Measurements from ENCODE around the gene GIMAP8. TPM values are rescaled to one million over a fixed set of nuclear protein-coding genes. Genes with fewer than 3 reads are reported as not detected.

The GIMAP8 gene
- total RNA-seq, 2 donors from 2014 or later: 2.5 to 6.5 TPM

DNA sequence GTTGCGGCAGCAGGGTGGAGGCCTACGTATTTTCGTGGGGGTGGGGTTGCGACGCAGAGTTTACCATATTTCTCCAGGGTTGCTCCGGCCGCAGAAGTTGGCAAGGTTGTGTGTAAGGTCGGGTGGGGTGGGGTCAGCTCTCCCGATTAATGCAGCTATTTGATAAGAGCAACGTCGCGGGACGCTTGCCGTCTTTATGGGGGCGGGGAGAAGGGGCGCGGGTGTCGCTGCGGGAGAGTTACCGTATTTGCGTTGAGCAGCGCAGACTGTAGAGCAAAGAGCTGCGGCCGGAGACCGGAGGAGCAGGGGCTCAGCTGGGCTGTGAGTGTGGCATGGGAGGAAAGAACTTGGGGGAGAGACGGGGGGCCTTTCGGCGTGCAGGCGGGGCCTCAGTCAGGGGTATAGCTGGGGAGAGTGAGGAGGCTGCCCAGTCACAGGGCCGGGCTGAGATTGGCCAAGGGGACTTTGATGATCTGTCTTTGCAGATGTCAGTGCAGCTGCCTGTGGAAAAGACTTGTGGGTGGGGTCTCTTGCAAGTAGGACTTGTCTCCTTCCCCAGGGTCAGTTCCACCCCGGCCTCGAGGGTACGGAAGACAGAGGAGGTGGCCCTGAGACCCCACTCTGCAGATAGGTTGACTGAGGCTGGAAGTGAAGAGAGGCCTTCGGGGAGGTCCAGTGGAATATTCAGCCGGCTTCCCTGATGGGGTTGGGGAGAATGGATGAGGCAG lies 44.7 kb upstream of the GIMAP8 start:
- 7% methylated on average over 35 of the region's 35 CpGs for WGBS
- Histone ChIP-seq H3K27me3 (replicated peaks; ENCODE audit: insufficient read depth) (no peaks in the 10 kb centered on the region), H3K4me1 (replicated peaks) (peaks cover 12% of the 10 kb centered on the region), H3K9me3 (no peaks in the 10 kb centered on the region), H3K27ac (peak overlapping the region; percentile 91 to 92), H3K4me3 (peak overlapping the region; percentile 52 to 57), H3K36me3 (no peaks in the 10 kb centered on the region)
- no peak for DNase-seq (ENCODE audit: low spot score)
- intact Hi-C loops (cut with DNase I): no loop called here
- TF ChIP-seq POLR2AphosphoS5 (IDR thresholded peaks at IDR 0.05) (no peak), POLR2A (IDR thresholded peaks at IDR 0.05) (no peak)
- TF ChIP-seq, protein P1, sequence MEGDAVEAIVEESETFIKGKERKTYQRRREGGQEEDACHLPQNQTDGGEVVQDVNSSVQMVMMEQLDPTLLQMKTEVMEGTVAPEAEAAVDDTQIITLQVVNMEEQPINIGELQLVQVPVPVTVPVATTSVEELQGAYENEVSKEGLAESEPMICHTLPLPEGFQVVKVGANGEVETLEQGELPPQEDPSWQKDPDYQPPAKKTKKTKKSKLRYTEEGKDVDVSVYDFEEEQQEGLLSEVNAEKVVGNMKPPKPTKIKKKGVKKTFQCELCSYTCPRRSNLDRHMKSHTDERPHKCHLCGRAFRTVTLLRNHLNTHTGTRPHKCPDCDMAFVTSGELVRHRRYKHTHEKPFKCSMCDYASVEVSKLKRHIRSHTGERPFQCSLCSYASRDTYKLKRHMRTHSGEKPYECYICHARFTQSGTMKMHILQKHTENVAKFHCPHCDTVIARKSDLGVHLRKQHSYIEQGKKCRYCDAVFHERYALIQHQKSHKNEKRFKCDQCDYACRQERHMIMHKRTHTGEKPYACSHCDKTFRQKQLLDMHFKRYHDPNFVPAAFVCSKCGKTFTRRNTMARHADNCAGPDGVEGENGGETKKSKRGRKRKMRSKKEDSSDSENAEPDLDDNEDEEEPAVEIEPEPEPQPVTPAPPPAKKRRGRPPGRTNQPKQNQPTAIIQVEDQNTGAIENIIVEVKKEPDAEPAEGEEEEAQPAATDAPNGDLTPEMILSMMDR (IDR thresholded peaks at IDR 0.05): no peak

DNA sequence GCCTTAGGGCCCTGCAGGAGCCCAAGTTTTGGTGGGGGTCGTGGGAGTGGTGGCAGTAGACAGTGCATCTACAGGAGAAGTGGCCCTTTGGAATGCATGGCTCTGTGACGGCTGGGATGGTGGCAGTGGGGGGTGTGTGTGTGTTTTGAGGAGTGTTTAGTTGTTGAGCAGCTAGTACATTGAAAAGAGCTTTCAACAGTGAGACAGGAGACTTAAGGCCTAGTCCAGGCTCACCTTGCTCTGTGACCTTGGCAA lies 44.2 kb upstream of the GIMAP8 start:
- Histone ChIP-seq H3K4me1 (replicated peaks) (peaks cover 12% of the 10 kb centered on the region), H3K27ac (peak overlapping the region; percentile 91 to 92), H3K9me3 (no peaks in the 10 kb centered on the region), H3K4me3 (peak overlapping the region in 1 of 2 donors; percentile 57), H3K36me3 (no peaks in the 10 kb centered on the region), H3K27me3 (replicated peaks; ENCODE audit: insufficient read depth) (no peaks in the 10 kb centered on the region)
- intact Hi-C loops (cut with DNase I): no loop called here
- no peak for DNase-seq (ENCODE audit: low spot score)
- TF ChIP-seq POLR2AphosphoS5 (IDR thresholded peaks at IDR 0.05) (no peak), POLR2A (IDR thresholded peaks at IDR 0.05) (no peak)
- TF ChIP-seq, protein P1 (IDR thresholded peaks at IDR 0.05): no peak
- WGBS: 21% methylated on average over 2 of the region's 2 CpGs

DNA sequence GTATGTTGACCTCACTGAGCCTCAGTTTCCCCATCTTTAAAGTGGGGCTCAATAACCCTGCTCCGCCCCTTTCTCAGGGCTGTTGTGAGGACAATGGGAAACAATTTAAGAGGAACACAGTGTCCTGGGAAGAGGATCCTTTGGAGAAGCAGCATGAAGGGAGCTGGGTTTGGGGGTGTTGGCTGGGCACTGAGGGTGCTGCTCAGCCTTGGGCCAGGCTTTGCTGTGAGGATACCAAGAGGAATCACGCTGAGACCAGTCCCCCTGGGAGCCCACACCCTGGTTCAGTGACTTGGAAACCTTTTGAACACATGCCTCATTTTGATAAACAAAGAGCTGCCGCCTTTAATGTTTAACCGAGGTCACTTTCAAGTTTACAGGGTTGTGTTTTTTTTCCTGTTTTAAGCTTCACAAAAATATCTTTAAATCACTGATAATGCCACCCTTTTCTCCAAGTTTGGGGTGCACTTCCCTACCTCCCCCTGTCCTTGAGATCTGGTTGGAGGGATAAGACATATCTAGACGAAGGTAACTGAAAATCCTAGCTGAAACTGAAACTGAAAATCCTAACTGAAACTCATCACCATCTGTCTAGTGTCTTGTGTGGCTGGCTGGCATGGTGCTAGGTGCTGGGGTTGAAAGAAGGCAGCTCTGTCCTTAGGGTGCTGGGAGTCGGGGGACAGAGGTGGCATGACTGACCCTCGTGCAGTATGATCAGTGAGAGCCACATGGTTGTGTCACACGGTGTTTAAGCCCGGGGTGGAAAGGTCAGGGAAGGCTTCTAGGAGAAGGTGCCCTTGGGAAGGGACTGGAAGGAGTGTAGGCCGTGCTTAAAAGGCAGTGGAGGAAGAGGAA lies 43.6 kb upstream of the GIMAP8 start:
- TF ChIP-seq, protein P1 (IDR thresholded peaks at IDR 0.05): no peak
- TF ChIP-seq POLR2AphosphoS5 (IDR thresholded peaks at IDR 0.05): peak; percentile 54
- TF ChIP-seq POLR2A (IDR thresholded peaks at IDR 0.05): no peak
- Histone ChIP-seq H3K4me3 (peak overlapping the region in 1 of 2 donors; percentile 57), H3K4me1 (replicated peaks) (peaks cover 12% of the 10 kb centered on the region), H3K27ac (peak overlapping the region; percentile 91 to 92), H3K9me3 (no peaks in the 10 kb centered on the region), H3K36me3 (no peaks in the 10 kb centered on the region), H3K27me3 (replicated peaks; ENCODE audit: insufficient read depth) (no peaks in the 10 kb centered on the region)
- 45% methylated on average over 10 of the region's 10 CpGs for WGBS
- intact Hi-C loops (cut with DNase I): no loop called here
- peak; percentile 29 for DNase-seq (ENCODE audit: low spot score)

DNA sequence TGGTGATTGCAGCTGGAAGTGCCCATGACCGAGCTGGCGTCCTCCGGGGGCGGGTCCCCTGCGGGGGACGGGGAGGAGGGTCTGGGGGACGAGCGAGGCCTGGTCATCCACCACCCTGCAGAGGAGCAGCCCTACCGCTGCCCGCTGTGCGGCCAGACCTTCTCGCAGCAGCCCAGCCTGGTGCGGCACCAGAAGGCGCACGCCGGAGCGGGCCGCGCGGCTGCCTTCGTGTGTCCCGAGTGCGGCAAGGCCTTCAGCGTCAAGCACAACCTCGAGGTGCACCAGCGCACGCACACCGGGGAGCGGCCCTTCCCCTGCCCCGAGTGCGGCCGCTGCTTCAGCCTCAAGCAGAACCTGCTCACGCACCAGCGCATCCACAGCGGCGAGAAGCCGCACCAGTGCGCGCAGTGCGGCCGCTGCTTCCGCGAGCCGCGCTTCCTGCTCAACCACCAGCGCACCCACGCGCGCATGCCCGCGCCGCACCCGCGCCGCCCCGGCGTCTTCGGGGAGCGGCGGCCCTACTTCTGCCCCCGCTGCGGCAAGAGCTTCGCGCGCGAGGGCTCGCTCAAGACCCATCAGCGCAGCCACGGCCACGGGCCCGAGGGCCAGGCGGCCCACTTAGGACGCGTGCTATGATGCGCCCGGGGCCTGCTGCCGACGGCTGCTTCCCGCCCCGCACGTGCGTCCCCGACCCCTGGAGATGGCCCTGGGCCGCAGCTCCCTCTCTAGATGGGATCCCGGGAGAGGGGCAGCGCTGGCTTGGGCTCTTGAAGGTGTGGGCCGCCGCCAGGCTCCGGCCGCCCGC lies 42.6 kb upstream of the GIMAP8 start:
- no peak overlapping the region for H3K4me3 ChIP-seq
- H3K4me1 ChIP-seq (replicated peaks): peaks cover 12% of the 10 kb centered on the region
- WGBS: 98% methylated on average over 69 of the region's 91 CpGs
- H3K9me3 ChIP-seq: no peaks in the 10 kb centered on the region
- no peaks in the 10 kb centered on the region for H3K36me3 ChIP-seq
- DNase-seq (ENCODE audit: low spot score): no peak
- no peaks in the 10 kb centered on the region for H3K27me3 ChIP-seq (replicated peaks; ENCODE audit: insufficient read depth)
- intact Hi-C loops (cut with DNase I): no loop called here
- TF ChIP-seq, protein P1 (IDR thresholded peaks at IDR 0.05): no peak
- TF ChIP-seq POLR2A (IDR thresholded peaks at IDR 0.05): no peak
- TF ChIP-seq POLR2AphosphoS5 (IDR thresholded peaks at IDR 0.05): no peak
- H3K27ac ChIP-seq: peak overlapping the region in 1 of 2 donors; percentile 91
